ENCODE data around the gene SEMA5B.

GRCh38 chr3:123075359-123075758 lies 47.8 kb upstream of the SEMA5B start:
- TF ChIP-seq CTCF (IDR thresholded peaks at IDR 0.05) = no peak
- no peak for TF ChIP-seq EZH2 (IDR thresholded peaks at IDR 0.05; ENCODE audit: borderline replicate concordance, insufficient read depth, low read depth, low read length, poor library complexity, severe bottlenecking)
